Ishikawa (cell line): ENCODE results near the gene C1orf87.

ENCODE experiments used
- CEBPB ChIP-seq: IDR thresholded peaks from 2 replicates; pipeline ENCODE4 v1.6.1; 2012
- CREB1 ChIP-seq: IDR thresholded peaks from 2 replicates; pipeline ENCODE4 v1.6.1; 2012; ENCODE audit warnings: low read depth
- EGR1 ChIP-seq: IDR thresholded peaks from 2 replicates; pipeline ENCODE4 v1.6.1; 2012
- EP300 ChIP-seq: IDR thresholded peaks from 2 replicates; pipeline ENCODE4 v1.6.1; 2012; ENCODE audit warnings: borderline replicate concordance
- FOXM1 ChIP-seq: IDR thresholded peaks from 2 replicates; pipeline ENCODE4 v1.6.1; 2012; ENCODE audit warnings: low read depth, borderline replicate concordance
- NFIC ChIP-seq: IDR thresholded peaks from 2 replicates; pipeline ENCODE4 v1.6.1; 2012
- RAD21 ChIP-seq: IDR thresholded peaks from 2 replicates; pipeline ENCODE4 v1.6.1; 2012; ENCODE audit warnings: low read depth
- REST ChIP-seq: IDR thresholded peaks from 2 replicates; pipeline ENCODE4 v1.6.1; 2012; ENCODE audit warnings: low read depth, mild to moderate bottlenecking
- TAF1 ChIP-seq: IDR thresholded peaks from 2 replicates; pipeline ENCODE4 v1.6.1; 2012; ENCODE audit warnings: low read depth, mild to moderate bottlenecking
- TCF12 ChIP-seq: IDR thresholded peaks from 2 replicates; pipeline ENCODE4 v1.6.1; 2012; ENCODE audit warnings: low read depth
- TEAD4 ChIP-seq: IDR thresholded peaks from 2 replicates; pipeline ENCODE4 v1.6.1; 2012
- YY1 ChIP-seq: IDR thresholded peaks from 2 replicates; pipeline ENCODE4 v1.6.1; 2012; ENCODE audit warnings: low read depth
- ZBTB7A ChIP-seq: IDR thresholded peaks from 2 replicates; pipeline ENCODE4 v1.6.1; 2012; ENCODE audit warnings: low read depth
- TF ChIP-seq, protein P1 (sequence below): IDR thresholded peaks from 2 replicates; pipeline ENCODE4 v1.6.1; 2012
- TF ChIP-seq, protein P2 (sequence below): IDR thresholded peaks from 2 replicates; pipeline ENCODE4 v1.6.1; 2012

The C1orf87 gene

GRCh38 chr1:60031146-60031545, 42.4 kb downstream of the C1orf87 start:
- TF ChIP-seq ZBTB7A (no peak), TEAD4 (no peak), TAF1 (no peak), TCF12 (no peak), REST (no peak), EGR1 (no peak)
- TF ChIP-seq, protein P1, sequence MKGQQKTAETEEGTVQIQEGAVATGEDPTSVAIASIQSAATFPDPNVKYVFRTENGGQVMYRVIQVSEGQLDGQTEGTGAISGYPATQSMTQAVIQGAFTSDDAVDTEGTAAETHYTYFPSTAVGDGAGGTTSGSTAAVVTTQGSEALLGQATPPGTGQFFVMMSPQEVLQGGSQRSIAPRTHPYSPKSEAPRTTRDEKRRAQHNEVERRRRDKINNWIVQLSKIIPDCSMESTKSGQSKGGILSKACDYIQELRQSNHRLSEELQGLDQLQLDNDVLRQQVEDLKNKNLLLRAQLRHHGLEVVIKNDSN, result no peak
- TF ChIP-seq, protein P2, sequence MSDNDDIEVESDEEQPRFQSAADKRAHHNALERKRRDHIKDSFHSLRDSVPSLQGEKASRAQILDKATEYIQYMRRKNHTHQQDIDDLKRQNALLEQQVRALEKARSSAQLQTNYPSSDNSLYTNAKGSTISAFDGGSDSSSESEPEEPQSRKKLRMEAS, result no peak

DNA sequence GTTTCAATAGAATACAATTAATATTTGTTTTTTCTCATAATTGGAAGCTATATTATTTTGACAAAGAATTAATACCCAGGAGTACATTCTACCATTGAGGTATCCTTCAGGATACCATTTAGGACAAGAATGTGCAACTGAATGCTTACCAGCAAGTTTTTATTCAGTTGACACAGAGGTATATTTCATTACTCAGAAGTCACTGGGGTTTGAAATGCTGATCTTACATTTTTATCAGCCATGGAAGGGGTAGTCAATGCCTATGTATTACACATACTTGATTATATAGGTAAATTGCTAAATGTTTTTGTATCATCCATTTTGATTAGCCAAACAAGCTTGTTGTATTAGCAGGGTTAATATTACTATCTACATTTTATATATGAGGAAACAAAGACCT, 48.0 kb downstream of the C1orf87 start:
- TF ChIP-seq TCF12, result no peak
- TF ChIP-seq FOXM1, result no peak
- TF ChIP-seq TAF1, result no peak
- TF ChIP-seq CREB1, result no peak
- TF ChIP-seq REST, result no peak
- TF ChIP-seq CEBPB, result no peak
- TF ChIP-seq, protein P1, result no peak
- TF ChIP-seq NFIC, result no peak
- no peak for TF ChIP-seq YY1
- no peak for TF ChIP-seq EP300
- TF ChIP-seq TEAD4, result no peak
- TF ChIP-seq, protein P2, result no peak
- no peak for TF ChIP-seq ZBTB7A

DNA sequence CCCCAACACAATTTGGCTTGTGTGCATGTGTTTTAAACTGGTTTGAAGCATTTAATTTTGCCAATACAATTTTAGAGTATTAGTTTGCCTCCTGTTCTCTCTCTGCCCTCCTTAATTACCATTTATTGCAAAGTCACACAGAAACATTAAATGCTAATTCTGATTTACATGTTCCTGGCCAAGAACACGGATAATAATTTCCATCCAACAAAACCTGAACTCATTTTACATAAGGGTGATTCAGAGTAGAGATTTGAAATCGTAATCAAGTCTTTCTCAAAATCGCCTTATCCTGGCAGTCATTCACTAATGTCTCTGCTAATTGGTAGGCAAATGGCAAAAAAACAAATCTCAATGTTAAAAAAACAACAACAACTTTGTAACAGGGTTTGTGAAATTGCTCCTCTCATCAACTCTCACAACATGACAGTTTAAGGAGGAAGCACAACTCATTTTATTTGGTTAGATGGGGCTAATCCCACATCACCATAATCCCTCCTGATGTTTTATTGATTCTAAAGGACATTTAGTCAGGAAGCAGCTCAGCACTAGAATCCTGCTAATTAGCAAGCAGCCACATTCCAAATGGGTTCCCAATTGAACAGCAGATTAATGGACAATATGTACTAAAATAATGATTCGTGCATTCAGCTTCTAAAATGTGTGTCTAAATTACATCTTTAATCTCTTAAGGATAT, 55.9 kb downstream of the C1orf87 start:
- TF ChIP-seq, protein P2, result no peak
- TF ChIP-seq NFIC, result no peak
- no peak for TF ChIP-seq EGR1
- no peak for TF ChIP-seq EP300
- no peak for TF ChIP-seq YY1
- TF ChIP-seq TAF1, result no peak
- TF ChIP-seq, protein P1, result no peak
- no peak for TF ChIP-seq REST
- no peak for TF ChIP-seq CEBPB
- TF ChIP-seq CREB1, result no peak
- no peak for TF ChIP-seq ZBTB7A
- TF ChIP-seq TCF12, result no peak

DNA sequence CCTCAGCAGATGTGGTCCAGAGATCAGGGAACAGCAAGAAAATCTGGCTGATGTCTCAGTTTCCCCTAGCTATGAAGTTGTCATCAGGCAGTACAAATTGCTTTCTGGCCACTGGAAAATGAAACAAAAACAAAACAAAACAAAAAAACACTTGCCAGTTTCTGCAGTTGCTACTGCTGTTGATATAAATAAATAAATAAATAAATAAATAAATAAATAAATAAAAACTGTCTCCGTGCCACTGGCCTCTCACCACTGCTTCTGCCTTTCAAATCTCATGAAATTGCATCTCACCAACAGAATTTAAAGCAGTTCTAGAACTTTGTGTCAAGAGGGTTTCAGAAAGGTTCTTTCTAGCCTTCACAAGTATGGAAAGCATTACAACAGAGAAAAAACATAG, 62.9 kb downstream of the C1orf87 start:
- TF ChIP-seq, protein P2, result no peak
- TF ChIP-seq RAD21, result no peak
- TF ChIP-seq CEBPB, result no peak
- no peak for TF ChIP-seq FOXM1
- TF ChIP-seq, protein P1, result no peak
- TF ChIP-seq ZBTB7A, result no peak
- no peak for TF ChIP-seq TCF12
- TF ChIP-seq EP300, result no peak
- TF ChIP-seq TAF1, result no peak
- TF ChIP-seq EGR1, result no peak
